ENCODE measurements around the gene GLDC.
"Not testable (repeated sequence)": the region's sequence is repeated elsewhere in the genome, so short reads cannot be mapped to it uniquely, and the experiment has no call there.

GRCh38 chr9:6542617-6543016 is 102.9 kb downstream of the GLDC start:
- not testable (repeated sequence) for TF ChIP-seq CTCF (conservative IDR thresholded peaks at IDR 0.05); EZH2 (IDR thresholded peaks at IDR 0.05; ENCODE audit: low read depth)
